ENCODE results near the gene EXOC6B. TPM values are rescaled to one million over a fixed set of nuclear protein-coding genes. Genes with fewer than 3 reads are reported as not detected.

Gene EXOC6B
- total and polyA plus RNA-seq, 8 donors = 2.4 to 19.2 (median 11.3) TPM

GRCh38 chr2:72140621-72140960, 685.2 kb downstream of the EXOC6B start:
- no peak for TF ChIP-seq CTCF (IDR thresholded peaks at IDR 0.05)
- peak in 1 of 6 donors; percentile 32 for DNase-seq
- intact Hi-C loops (cut with DNase I) = loop anchor here in 2 of 3 donors (10.0 kb wide), 2 partner anchors 216 to 596 kb away; no protein-coding TSS in a partner anchor
- FAIRE-seq = no peak
- 77 to 100% methylated on average over 4 of the region's 4 CpGs for WGBS, 2 donors
- H3K9me3 ChIP-seq = no peaks in the 10 kb centered on the region
- no peak for ATAC-seq
- no peak overlapping the region for H3K27ac ChIP-seq
- peaks cover 0 to 8% (median 7%) of the 10 kb centered on the region in 3 donors for H3K4me1 ChIP-seq
- H3K4me3 ChIP-seq = no peak overlapping the region
- peaks cover 0 to 10% (median 0%) of the 10 kb centered on the region in 4 donors for H3K27me3 ChIP-seq
- H3K36me3 ChIP-seq = no peaks in the 10 kb centered on the region

GRCh38 chr2:72139874-72140620, 685.8 kb downstream of the EXOC6B start:
- Histone ChIP-seq H3K27me3 (peaks cover 0 to 10% (median 0%) of the 10 kb centered on the region in 4 donors), H3K27ac (no peak overlapping the region), H3K36me3 (no peaks in the 10 kb centered on the region), H3K4me1 (peaks cover 0 to 4% (median 2%) of the 10 kb centered on the region in 3 donors), H3K4me3 (no peak overlapping the region), H3K9me3 (no peaks in the 10 kb centered on the region)
- no peak for FAIRE-seq
- DNase-seq = peak in 1 of 6 donors; percentile 53
- intact Hi-C loops (cut with DNase I) = loop anchor here in 2 of 3 donors (10.0 kb wide), 2 partner anchors 215 to 595 kb away; no protein-coding TSS in a partner anchor
- no peak for TF ChIP-seq CTCF (IDR thresholded peaks at IDR 0.05)
- no peak for ATAC-seq
- WGBS, 2 donors = 77 to 79% methylated on average over 14 of the region's 14 CpGs

- Histone ChIP-seq H3K36me3 (no peaks in the 10 kb centered on the region), H3K4me3 (no peak overlapping the region), H3K27ac (no peak overlapping the region), H3K9me3 (no peaks in the 10 kb centered on the region), H3K27me3 (peaks cover 0 to 6% (median 0%) of the 10 kb centered on the region in 4 donors), H3K4me1 (no peaks in the 10 kb centered on the region)
- no peak for TF ChIP-seq CTCF (IDR thresholded peaks at IDR 0.05)
- intact Hi-C loops (cut with DNase I) = no loop called here
- no peak for FAIRE-seq
- peak in 1 of 6 donors; percentile 38 for DNase-seq
- no peak for ATAC-seq
- 84 to 88% methylated on average over 8 of the region's 8 CpGs for WGBS, 2 donors
Measured at GRCh38 chr2:72139471-72139873, 686.4 kb downstream of the EXOC6B start.

GRCh38 chr2:72138921-72139381, 686.9 kb downstream of the EXOC6B start:
- H3K36me3 ChIP-seq = no peaks in the 10 kb centered on the region
- intact Hi-C loops (cut with DNase I) = no loop called here
- no peaks in the 10 kb centered on the region for H3K4me1 ChIP-seq
- DNase-seq (peak in 1 of 6 donors; percentile 39), ATAC-seq (no peak), FAIRE-seq (no peak)
- no peak overlapping the region for H3K4me3 ChIP-seq
- no peaks in the 10 kb centered on the region for H3K9me3 ChIP-seq
- H3K27me3 ChIP-seq = peaks cover 0 to under 1% (median 0%) of the 10 kb centered on the region in 4 donors
- TF ChIP-seq CTCF (IDR thresholded peaks at IDR 0.05) = no peak
- 78 to 80% methylated on average over 14 of the region's 14 CpGs for WGBS, 2 donors
- no peak overlapping the region for H3K27ac ChIP-seq

Data from pancreas (tissue), 10 donors.